HepG2 (cell line): ENCODE data around the gene COL26A1. TPM values are rescaled to one million over a fixed set of nuclear protein-coding genes. Genes with fewer than 3 reads are reported as not detected.

ENCODE experiments used
- E2F1 ChIP-seq: sonication (generic); formaldehyde crosslinking; IDR thresholded peaks from 2 replicates; pipeline ENCODE4 v1.5.0; 2020; ENCODE audit warnings: missing genetic modification reagents
- ELK4 ChIP-seq: sonication (generic); formaldehyde crosslinking; IDR thresholded peaks from 2 replicates; pipeline ENCODE4 v1.9.0; 2021; ENCODE audit warnings: missing genetic modification reagents, borderline replicate concordance
- GPN1 ChIP-seq: sonication (generic); formaldehyde crosslinking; IDR thresholded peaks from 2 replicates; pipeline ENCODE4 v1.5.1; 2020; ENCODE audit warnings: missing genetic modification reagents, borderline replicate concordance
- ZBTB2 ChIP-seq: sonication (generic); formaldehyde crosslinking; IDR thresholded peaks from 2 replicates; pipeline ENCODE4 v1.8.0; 2022; ENCODE audit warnings: low read depth, missing genetic modification reagents
- ZNF747 ChIP-seq: sonication (generic); formaldehyde crosslinking; IDR thresholded peaks from 2 replicates; pipeline ENCODE4 v1.8.1; 2023; ENCODE audit warnings: missing genetic modification reagents, mild to moderate bottlenecking, borderline replicate concordance
- polyA plus RNA-seq, 8 experiments: library from polyadenylated mRNA; depleted of rRNA in 3 of 8; stranded (reverse) in 7 of 8; unstranded in 1 of 8; fragments of >200 nt; fragmentation: Illumina TruSeq in 4 of 8; extraction: Trizol in 4 of 8; gene quantifications; 2 replicates each; pipeline versions ENCODE4 v1.2.1 to v1.2.3, GENCODE V29; 2011 to 2016; ENCODE audit warnings: low read depth in 4 of 8, missing spikeins in 1 of 8, mixed read lengths in 1 of 8; ENCODE audit not compliant: insufficient read depth in 1 of 8
- total RNA-seq, 5 experiments: library from RNA; depleted of rRNA; stranded (reverse); fragments of >200 nt; fragmentation: Illumina TruSeq; extraction: Trizol; gene quantifications; 2 replicates each; pipeline ENCODE4 v1.2.3, GENCODE V29; 2016; ENCODE audit warnings: low read depth in 1 of 5
- TF ChIP-seq, protein P1 (sequence below): sonication (generic); formaldehyde crosslinking; IDR thresholded peaks from 2 replicates; pipeline ENCODE4 v1.4.0; 2020; ENCODE audit warnings: missing genetic modification reagents

The COL26A1 gene
- total and polyA plus RNA-seq, 2 of the 13 experiments (the other 11 are each of a cell fraction or from before 2014, with no cell fraction given): 7.8 to 9.2 TPM

DNA sequence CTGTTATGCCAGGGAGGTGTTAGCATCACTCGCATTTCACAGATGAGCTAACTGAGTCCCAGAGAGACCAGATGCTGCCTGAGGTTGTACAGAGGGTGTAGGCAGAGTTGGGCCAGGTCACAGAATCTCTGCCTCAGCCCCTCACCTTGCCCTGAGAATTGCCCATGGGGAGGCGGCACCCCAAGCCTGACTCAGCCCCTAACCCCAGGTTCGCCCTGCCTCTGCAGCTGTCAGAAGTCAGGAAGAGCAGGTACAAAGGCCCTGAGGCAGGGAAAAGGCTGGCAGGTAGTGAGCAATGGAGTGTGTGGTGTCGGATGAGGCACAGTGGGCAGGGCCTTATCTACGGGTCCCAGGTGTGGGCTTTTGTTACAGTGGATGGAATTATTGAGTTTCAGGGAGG, 187.1 kb downstream of the COL26A1 start (continued):
- TF ChIP-seq, protein P1, sequence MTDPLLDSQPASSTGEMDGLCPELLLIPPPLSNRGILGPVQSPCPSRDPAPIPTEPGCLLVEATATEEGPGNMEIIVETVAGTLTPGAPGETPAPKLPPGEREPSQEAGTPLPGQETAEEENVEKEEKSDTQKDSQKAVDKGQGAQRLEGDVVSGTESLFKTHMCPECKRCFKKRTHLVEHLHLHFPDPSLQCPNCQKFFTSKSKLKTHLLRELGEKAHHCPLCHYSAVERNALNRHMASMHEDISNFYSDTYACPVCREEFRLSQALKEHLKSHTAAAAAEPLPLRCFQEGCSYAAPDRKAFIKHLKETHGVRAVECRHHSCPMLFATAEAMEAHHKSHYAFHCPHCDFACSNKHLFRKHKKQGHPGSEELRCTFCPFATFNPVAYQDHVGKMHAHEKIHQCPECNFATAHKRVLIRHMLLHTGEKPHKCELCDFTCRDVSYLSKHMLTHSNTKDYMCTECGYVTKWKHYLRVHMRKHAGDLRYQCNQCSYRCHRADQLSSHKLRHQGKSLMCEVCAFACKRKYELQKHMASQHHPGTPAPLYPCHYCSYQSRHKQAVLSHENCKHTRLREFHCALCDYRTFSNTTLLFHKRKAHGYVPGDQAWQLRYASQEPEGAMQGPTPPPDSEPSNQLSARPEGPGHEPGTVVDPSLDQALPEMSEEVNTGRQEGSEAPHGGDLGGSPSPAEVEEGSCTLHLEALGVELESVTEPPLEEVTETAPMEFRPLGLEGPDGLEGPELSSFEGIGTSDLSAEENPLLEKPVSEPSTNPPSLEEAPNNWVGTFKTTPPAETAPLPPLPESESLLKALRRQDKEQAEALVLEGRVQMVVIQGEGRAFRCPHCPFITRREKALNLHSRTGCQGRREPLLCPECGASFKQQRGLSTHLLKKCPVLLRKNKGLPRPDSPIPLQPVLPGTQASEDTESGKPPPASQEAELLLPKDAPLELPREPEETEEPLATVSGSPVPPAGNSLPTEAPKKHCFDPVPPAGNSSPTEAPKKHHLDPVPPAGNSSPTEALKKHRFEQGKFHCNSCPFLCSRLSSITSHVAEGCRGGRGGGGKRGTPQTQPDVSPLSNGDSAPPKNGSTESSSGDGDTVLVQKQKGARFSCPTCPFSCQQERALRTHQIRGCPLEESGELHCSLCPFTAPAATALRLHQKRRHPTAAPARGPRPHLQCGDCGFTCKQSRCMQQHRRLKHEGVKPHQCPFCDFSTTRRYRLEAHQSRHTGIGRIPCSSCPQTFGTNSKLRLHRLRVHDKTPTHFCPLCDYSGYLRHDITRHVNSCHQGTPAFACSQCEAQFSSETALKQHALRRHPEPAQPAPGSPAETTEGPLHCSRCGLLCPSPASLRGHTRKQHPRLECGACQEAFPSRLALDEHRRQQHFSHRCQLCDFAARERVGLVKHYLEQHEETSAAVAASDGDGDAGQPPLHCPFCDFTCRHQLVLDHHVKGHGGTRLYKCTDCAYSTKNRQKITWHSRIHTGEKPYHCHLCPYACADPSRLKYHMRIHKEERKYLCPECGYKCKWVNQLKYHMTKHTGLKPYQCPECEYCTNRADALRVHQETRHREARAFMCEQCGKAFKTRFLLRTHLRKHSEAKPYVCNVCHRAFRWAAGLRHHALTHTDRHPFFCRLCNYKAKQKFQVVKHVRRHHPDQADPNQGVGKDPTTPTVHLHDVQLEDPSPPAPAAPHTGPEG (CRISPR knock-in tag): no peak
- TF ChIP-seq ZNF747 (CRISPR knock-in tag) (no peak), ELK4 (CRISPR knock-in tag) (no peak), GPN1 (CRISPR knock-in tag) (no peak), ZBTB2 (CRISPR knock-in tag) (no peak), E2F1 (CRISPR knock-in tag) (no peak)
